Endothelial cell of umbilical vein (primary cell): ENCODE measurements around the gene SMAD7. TPM values are rescaled to one million over a fixed set of nuclear protein-coding genes. Genes with fewer than 3 reads are reported as not detected.

Experiments used
- BruUV-seq: library from RNA; stranded (reverse); fragments of 400-500 nt; replicated peaks from 2 replicates; lab custom pipeline; 2021; lab: Mats Ljungman, UMichigan
- CTCF ChIA-PET: fragments of 300-600, 350-600 bp; sonication (Branson Sonifier 250); formaldehyde crosslinking; loops from one replicate; lab custom pipeline; 2021; ENCODE audit warnings: antibody characterized with exemption, inconsistent platforms; lab: Charles Lee
- POLR2A ChIA-PET: fragments of 300-600, 350-600 bp; sonication (Branson Sonifier 250); formaldehyde crosslinking; loops from one replicate; lab custom pipeline; 2021; ENCODE audit warnings: antibody characterized with exemption, inconsistent platforms; lab: Charles Lee
- DNase-seq: peaks from one replicate; pipeline ENCODE4 v3.0.0-alpha.2; 2011; ENCODE audit warnings: low read depth, low spot score
- FAIRE-seq: peaks from 2 replicates; lab custom pipeline; 2011; peaks lifted over from hg19 to GRCh38; lab: Jason Lieb, UNC
- H2AFZ ChIP-seq: 2 replicates; pipeline ENCODE4 v1.6.0; 2012; ENCODE audit warnings: low read depth, low read length, control low read depth, inconsistent platforms
- H3K27ac ChIP-seq: 2 replicates; pipeline ENCODE4 v1.5.1; 2011; ENCODE audit warnings: low read depth, mild to moderate bottlenecking, control low read depth, low read length, moderate library complexity; ENCODE audit not compliant: insufficient read depth
- H3K27me3 ChIP-seq, 2 experiments: 2 replicates each; pipeline versions ENCODE4 v1.6.0 to v1.6.1; 2011; ENCODE audit warnings: low read length in 2 of 2, mixed read lengths in 1 of 2; ENCODE audit not compliant: control insufficient read depth in 2 of 2, insufficient read depth in 2 of 2
- H3K36me3 ChIP-seq, 2 experiments: 2 replicates in 1 of 2; 3 replicates in 1 of 2; pipeline ENCODE4 v1.5.1; 2011; ENCODE audit warnings: low read length in 2 of 2, mild to moderate bottlenecking in 1 of 2, moderate library complexity in 1 of 2; ENCODE audit not compliant: control insufficient read depth in 2 of 2, insufficient read depth in 2 of 2; ENCODE audit errors: extremely low read depth in 1 of 2
- H3K4me1 ChIP-seq: 3 replicates; pipeline ENCODE4 v1.5.1; 2011; ENCODE audit warnings: mild to moderate bottlenecking, low read length; ENCODE audit not compliant: control insufficient read depth, insufficient read depth; ENCODE audit errors: extremely low read depth
- H3K4me2 ChIP-seq: 2 replicates; pipeline ENCODE4 v1.6.1; 2011; ENCODE audit warnings: low read length, control low read depth, mixed read lengths; ENCODE audit not compliant: insufficient read depth
- H3K4me3 ChIP-seq, 3 experiments: fragments of 200-600 bp in 1 of 3; sonication (generic), shearing (Covaris generic) in 1 of 3; replicated peaks in 1 of 3; 2 replicates each; pipeline ENCODE4 v1.5.1; 2011 to 2016; ENCODE audit warnings: control low read depth in 3 of 3, low read length in 3 of 3, mild to moderate bottlenecking in 2 of 3, inconsistent platforms in 1 of 3, low read depth in 1 of 3, moderate library complexity in 1 of 3; ENCODE audit not compliant: insufficient read depth in 1 of 3
- H3K79me2 ChIP-seq: 2 replicates; pipeline ENCODE4 v1.6.0; 2012; ENCODE audit warnings: low read length, inconsistent platforms; ENCODE audit not compliant: control insufficient read depth, insufficient read depth
- H3K9ac ChIP-seq: replicated peaks from 2 replicates; pipeline ENCODE3; 2011; ENCODE audit warnings: low read length, control low read depth; ENCODE audit not compliant: insufficient read depth; ENCODE audit errors: extremely low read depth
- H3K9me1 ChIP-seq: replicated peaks from 3 replicates; pipeline ENCODE4 v1.6.0; 2011; ENCODE audit warnings: mild to moderate bottlenecking, low read length; ENCODE audit not compliant: control insufficient read depth, insufficient read depth; ENCODE audit errors: extremely low read depth
- H3K9me3 ChIP-seq: replicated peaks from 2 replicates; pipeline ENCODE4 v1.5.1; 2012; ENCODE audit warnings: low read length, inconsistent platforms; ENCODE audit not compliant: control insufficient read depth, insufficient read depth
- H4K20me1 ChIP-seq: replicated peaks from 2 replicates; pipeline ENCODE3; 2011; ENCODE audit warnings: mild to moderate bottlenecking, low read length; ENCODE audit not compliant: control insufficient read depth, insufficient read depth; ENCODE audit errors: extremely low read depth
- CTCF ChIP-seq, 2 donors: IDR thresholded peaks; 1 replicate in 1 of 2; 2 replicates in 1 of 2; pipeline ENCODE4 v1.5.1; 2011; ENCODE audit warnings: low read length in 2 of 2, mild to moderate bottlenecking in 2 of 2, moderate library complexity in 2 of 2, control low read depth in 1 of 2, inconsistent platforms in 1 of 2, low read depth in 1 of 2; ENCODE audit not compliant: insufficient read depth in 1 of 2; ENCODE audit errors: extremely low read depth in 1 of 2
- EZH2 ChIP-seq: IDR thresholded peaks from 2 replicates; pipeline ENCODE4 v1.6.1; 2012; ENCODE audit warnings: borderline replicate concordance, low read depth, mild to moderate bottlenecking, moderate library complexity, low read length, inconsistent platforms; ENCODE audit not compliant: severe bottlenecking
- FOS ChIP-seq: IDR thresholded peaks from 2 replicates; pipeline ENCODE4 v1.6.1; 2011; ENCODE audit warnings: mild to moderate bottlenecking, low read length, moderate library complexity, borderline replicate concordance; ENCODE audit not compliant: insufficient read depth
- GATA2 ChIP-seq: IDR thresholded peaks from 2 replicates; pipeline ENCODE4 v1.7.0; 2011; ENCODE audit warnings: low read depth, mild to moderate bottlenecking, moderate library complexity, mixed read lengths, low read length; ENCODE audit not compliant: insufficient read length, insufficient read depth
- JUN ChIP-seq: IDR thresholded peaks from 2 replicates; pipeline ENCODE4 v1.6.1; 2011; ENCODE audit warnings: borderline replicate concordance, low read depth; ENCODE audit not compliant: insufficient read length, insufficient read depth
- MAX ChIP-seq: IDR thresholded peaks from 2 replicates; pipeline ENCODE4 v1.6.1; 2011; ENCODE audit not compliant: insufficient read depth, insufficient read length
- MYC ChIP-seq: IDR thresholded peaks from one replicate; pipeline ENCODE4 v1.6.1; 2011; ENCODE audit warnings: mild to moderate bottlenecking, low read depth, low read length
- POLR2A ChIP-seq: IDR thresholded peaks from 2 replicates; pipeline ENCODE4 v1.6.1; 2012; ENCODE audit warnings: low read depth, mild to moderate bottlenecking, control low read depth, low read length
- POLR2AphosphoS5 ChIP-seq: IDR thresholded peaks from 2 replicates; pipeline ENCODE4 v1.6.1; 2012; ENCODE audit warnings: low read depth, mild to moderate bottlenecking, control low read depth, low read length, moderate library complexity; ENCODE audit not compliant: insufficient read depth
- dilution Hi-C: fragments of 300-500 bp; cut with MboI; formaldehyde crosslinking; loops from one replicate; pipeline ENCODE4 v1.15.0; 2019; ENCODE audit warnings: low sequenced_read_pairs; ENCODE audit not compliant: extremely low pct_ligation_motif_present
- intact Hi-C: fragments of 100-400 bp; cut with micrococcal nuclease; formaldehyde crosslinking; loops from one replicate; pipeline ENCODE4 v1.10.0; 2022
- polyA plus RNA-seq, 4 experiments: library from polyadenylated mRNA; depleted of rRNA in 3 of 4; stranded (reverse) in 3 of 4; unstranded in 1 of 4; fragments of >200 nt; gene quantifications; 2 replicates each; pipeline versions ENCODE4 v1.2.1 to v1.2.3, GENCODE V29; 2011 to 2012; ENCODE audit warnings: missing spikeins in 1 of 4
- total RNA-seq: library from RNA; stranded (reverse); gene quantifications from 2 replicates; pipeline ENCODE4 v1.2.3, GENCODE V29; 2021

SMAD7 gene
- total and polyA plus RNA-seq, 2 donors (not counting 3 experiments of a cell fraction or from before 2014, with no cell fraction given) = 3.6 to 8.0 TPM

GRCh38 chr18:48943333-48943732 is 7.4 kb downstream of the SMAD7 start:
- FAIRE-seq (no peak), DNase-seq (no peak)
- Histone ChIP-seq H3K79me2 (peaks cover 8% of the 10 kb centered on the region), H3K4me1 (peaks cover 77% of the 10 kb centered on the region), H4K20me1 (peaks cover 4% of the 10 kb centered on the region), H3K27me3 (no peaks in the 10 kb centered on the region), H3K4me3 (no peak overlapping the region), H3K9me1 (no peaks in the 10 kb centered on the region), H2AFZ (no peak overlapping the region), H3K4me2 (no peak overlapping the region), H3K9ac (no peak overlapping the region), H3K36me3 (peaks cover 0 to 2% of the 10 kb centered on the region in 2 experiments), H3K27ac (no peak overlapping the region), H3K9me3 (no peaks in the 10 kb centered on the region)
- TF ChIP-seq JUN = no peak
- TF ChIP-seq GATA2 = no peak
- TF ChIP-seq FOS = no peak
- TF ChIP-seq POLR2A = no peak
- TF ChIP-seq POLR2AphosphoS5 = no peak
- no peak for TF ChIP-seq MYC
- TF ChIP-seq MAX = no peak
- no peak for TF ChIP-seq CTCF (IDR thresholded peaks at IDR 0.05; ENCODE audit: extremely low read depth in 1 of 2, insufficient read depth in 1 of 2, low read depth in 1 of 2, low read length in 2 of 2)
- no peak for TF ChIP-seq EZH2
- CTCF ChIA-PET = no interaction called here
- intact Hi-C loops (loop anchor here (10.0 kb wide), 1 partner anchor 471 kb away; no protein-coding TSS in a partner anchor), dilution Hi-C loops (no loop called here)
- BruUV-seq = no TSS peak
- POLR2A ChIA-PET = no interaction called here
